ENCODE results near the gene PTBP3.

Gene PTBP3

DNA sequence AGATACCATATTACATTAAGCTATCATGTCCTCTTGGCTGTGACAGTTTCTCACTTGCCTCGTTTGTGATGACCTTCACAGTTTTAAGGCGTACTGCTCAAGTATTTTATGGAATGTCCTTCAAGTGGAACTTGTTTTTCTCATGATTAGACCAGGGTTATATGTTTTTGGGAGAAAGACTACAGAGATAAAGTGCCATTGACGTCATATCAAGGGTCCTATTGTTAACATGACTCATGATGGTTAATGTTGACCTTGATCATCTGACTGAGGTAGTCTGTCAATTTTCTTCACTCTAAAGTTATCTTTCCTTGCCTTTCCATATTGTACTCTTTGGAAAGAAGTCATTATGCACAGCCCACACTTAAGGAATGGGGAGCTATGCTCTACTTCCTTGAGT is 17.8 kb upstream of the PTBP3 start:
- peaks cover 3% of the 10 kb centered on the region for H3K4me1 ChIP-seq
- H2AFZ ChIP-seq, result no peak overlapping the region
- H3K27ac ChIP-seq, result no peak overlapping the region
- no peak overlapping the region for H3K9ac ChIP-seq
- no peaks in the 10 kb centered on the region for H3K9me3 ChIP-seq (ENCODE audit: control insufficient read depth, low read length)
- TF ChIP-seq, protein P1, sequence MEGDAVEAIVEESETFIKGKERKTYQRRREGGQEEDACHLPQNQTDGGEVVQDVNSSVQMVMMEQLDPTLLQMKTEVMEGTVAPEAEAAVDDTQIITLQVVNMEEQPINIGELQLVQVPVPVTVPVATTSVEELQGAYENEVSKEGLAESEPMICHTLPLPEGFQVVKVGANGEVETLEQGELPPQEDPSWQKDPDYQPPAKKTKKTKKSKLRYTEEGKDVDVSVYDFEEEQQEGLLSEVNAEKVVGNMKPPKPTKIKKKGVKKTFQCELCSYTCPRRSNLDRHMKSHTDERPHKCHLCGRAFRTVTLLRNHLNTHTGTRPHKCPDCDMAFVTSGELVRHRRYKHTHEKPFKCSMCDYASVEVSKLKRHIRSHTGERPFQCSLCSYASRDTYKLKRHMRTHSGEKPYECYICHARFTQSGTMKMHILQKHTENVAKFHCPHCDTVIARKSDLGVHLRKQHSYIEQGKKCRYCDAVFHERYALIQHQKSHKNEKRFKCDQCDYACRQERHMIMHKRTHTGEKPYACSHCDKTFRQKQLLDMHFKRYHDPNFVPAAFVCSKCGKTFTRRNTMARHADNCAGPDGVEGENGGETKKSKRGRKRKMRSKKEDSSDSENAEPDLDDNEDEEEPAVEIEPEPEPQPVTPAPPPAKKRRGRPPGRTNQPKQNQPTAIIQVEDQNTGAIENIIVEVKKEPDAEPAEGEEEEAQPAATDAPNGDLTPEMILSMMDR (IDR thresholded peaks at IDR 0.05), result no peak
- no peak overlapping the region for H3K4me2 ChIP-seq (ENCODE audit: low read length)
- H3K4me3 ChIP-seq (ENCODE audit: low read depth, low read length), result no peak overlapping the region
- no peaks in the 10 kb centered on the region for H3K27me3 ChIP-seq (ENCODE audit: control insufficient read depth, insufficient read depth, low read length)
- H3K79me2 ChIP-seq, result no peaks in the 10 kb centered on the region
- H3K36me3 ChIP-seq (ENCODE audit: control insufficient read depth, insufficient read depth, low read length), result no peaks in the 10 kb centered on the region

DNA sequence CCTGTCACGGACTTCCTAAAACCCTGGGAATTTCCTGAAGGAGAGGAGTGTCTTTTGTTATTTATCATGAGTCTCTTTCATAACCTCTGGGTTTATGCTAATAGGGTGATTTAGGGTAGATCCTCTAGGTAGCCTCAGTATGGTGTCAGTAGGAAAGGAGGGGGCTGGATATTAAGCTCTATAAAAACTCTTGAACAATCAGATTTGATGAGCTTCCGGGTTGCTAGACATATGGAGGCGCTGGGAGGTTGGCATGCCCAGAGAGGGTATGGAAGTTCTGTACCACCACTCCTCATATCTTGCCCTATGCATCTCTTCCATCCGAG is 15.6 kb upstream of the PTBP3 start:
- Histone ChIP-seq H3K79me2 (no peaks in the 10 kb centered on the region), H3K9ac (no peak overlapping the region), H3K36me3 (ENCODE audit: control insufficient read depth, insufficient read depth, low read length) (no peaks in the 10 kb centered on the region), H3K4me3 (ENCODE audit: low read depth, low read length) (peak overlapping the region; percentile 24), H3K9me3 (ENCODE audit: control insufficient read depth, low read length) (no peaks in the 10 kb centered on the region), H3K4me2 (ENCODE audit: low read length) (no peak overlapping the region), H2AFZ (no peak overlapping the region), H3K4me1 (no peaks in the 10 kb centered on the region), H3K27me3 (ENCODE audit: control insufficient read depth, insufficient read depth, low read length) (no peaks in the 10 kb centered on the region), H3K27ac (no peak overlapping the region)
- TF ChIP-seq, protein P1 (IDR thresholded peaks at IDR 0.05), result no peak

GRCh38 chr9:112348257-112349007 is 15.0 kb upstream of the PTBP3 start:
- Histone ChIP-seq H3K27ac (no peak overlapping the region), H2AFZ (no peak overlapping the region), H3K27me3 (ENCODE audit: control insufficient read depth, insufficient read depth, low read length) (no peaks in the 10 kb centered on the region), H3K36me3 (ENCODE audit: control insufficient read depth, insufficient read depth, low read length) (no peaks in the 10 kb centered on the region), H3K9me3 (ENCODE audit: control insufficient read depth, low read length) (no peaks in the 10 kb centered on the region), H3K4me1 (no peaks in the 10 kb centered on the region), H3K4me2 (ENCODE audit: low read length) (peak overlapping the region; percentile 49), H3K9ac (no peak overlapping the region), H3K79me2 (no peaks in the 10 kb centered on the region), H3K4me3 (ENCODE audit: low read depth, low read length) (peak overlapping the region; percentile 24)
- TF ChIP-seq, protein P1 (IDR thresholded peaks at IDR 0.05), result no peak

- no peak overlapping the region for H2AFZ ChIP-seq
- no peaks in the 10 kb centered on the region for H3K9me3 ChIP-seq (ENCODE audit: control insufficient read depth, low read length)
- H3K4me2 ChIP-seq (ENCODE audit: low read length), result no peak overlapping the region
- no peaks in the 10 kb centered on the region for H3K79me2 ChIP-seq
- TF ChIP-seq, protein P1 (IDR thresholded peaks at IDR 0.05), result no peak
- H3K27me3 ChIP-seq (ENCODE audit: control insufficient read depth, insufficient read depth, low read length), result no peaks in the 10 kb centered on the region
- H3K4me3 ChIP-seq (ENCODE audit: low read depth, low read length), result no peak overlapping the region
- no peaks in the 10 kb centered on the region for H3K36me3 ChIP-seq (ENCODE audit: control insufficient read depth, insufficient read depth, low read length)
- H3K9ac ChIP-seq, result no peak overlapping the region
- no peaks in the 10 kb centered on the region for H3K4me1 ChIP-seq
- H3K27ac ChIP-seq, result no peak overlapping the region
Observed at GRCh38 chr9:112341730-112342129, 8.3 kb upstream of the PTBP3 start.

DNA sequence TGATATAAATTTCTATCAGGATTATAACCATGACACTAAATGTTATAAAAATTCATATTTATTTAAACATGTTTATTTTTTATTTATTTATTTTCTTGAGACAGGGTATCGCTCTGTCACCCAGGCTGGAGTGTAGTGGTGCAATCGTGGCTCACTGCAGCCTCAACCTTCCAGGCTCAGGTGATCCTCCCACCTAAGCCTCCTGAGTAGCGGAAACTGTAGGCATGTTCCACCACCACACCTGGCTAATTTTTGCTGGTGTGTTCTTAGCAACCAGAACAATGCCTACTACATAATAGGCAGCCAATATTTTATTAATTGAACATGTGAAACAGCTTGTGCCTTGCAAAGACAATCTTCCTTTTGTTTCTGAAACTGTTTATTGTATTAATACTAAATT is 6.5 kb upstream of the PTBP3 start:
- H3K79me2 ChIP-seq, result no peaks in the 10 kb centered on the region
- no peaks in the 10 kb centered on the region for H3K4me1 ChIP-seq
- H3K9ac ChIP-seq, result no peak overlapping the region
- H2AFZ ChIP-seq, result no peak overlapping the region
- no peaks in the 10 kb centered on the region for H3K27me3 ChIP-seq (ENCODE audit: control insufficient read depth, insufficient read depth, low read length)
- TF ChIP-seq, protein P1 (IDR thresholded peaks at IDR 0.05), result no peak
- H3K9me3 ChIP-seq (ENCODE audit: control insufficient read depth, low read length), result no peaks in the 10 kb centered on the region
- H3K27ac ChIP-seq, result no peak overlapping the region
- no peak overlapping the region for H3K4me2 ChIP-seq (ENCODE audit: low read length)
- no peak overlapping the region for H3K4me3 ChIP-seq (ENCODE audit: low read depth, low read length)
- no peaks in the 10 kb centered on the region for H3K36me3 ChIP-seq (ENCODE audit: control insufficient read depth, insufficient read depth, low read length)
